IPS DF 4.7 (cell line): ENCODE data around the gene ZDHHC22.

Source experiments
- DNase-seq: peaks from one replicate; pipeline ENCODE4 v3.0.0-alpha.2; 2013; ENCODE audit warnings: low spot score; ENCODE audit errors: extremely low read depth

Gene ZDHHC22

GRCh38 chr14:77105145-77105939, 36.2 kb downstream of the ZDHHC22 start:
- no peak for DNase-seq

GRCh38 chr14:77104393-77104792, 37.2 kb downstream of the ZDHHC22 start:
- DNase-seq = no peak

GRCh38 chr14:77103951-77104350, 37.6 kb downstream of the ZDHHC22 start:
- no peak for DNase-seq

GRCh38 chr14:77103475-77103874, 38.1 kb downstream of the ZDHHC22 start:
- DNase-seq = no peak

- no peak for DNase-seq
Measured at GRCh38 chr14:77102154-77102553, 39.4 kb downstream of the ZDHHC22 start.

GRCh38 chr14:77100961-77101360, 40.6 kb downstream of the ZDHHC22 start:
- DNase-seq = no peak

- DNase-seq = no peak
Measured at GRCh38 chr14:77099425-77100167, 42.0 kb downstream of the ZDHHC22 start.

- no peak for DNase-seq
Measured at GRCh38 chr14:77098529-77099353, 42.9 kb downstream of the ZDHHC22 start.

- DNase-seq = peak; percentile 78
Measured at GRCh38 chr14:77097700-77098528, 43.7 kb downstream of the ZDHHC22 start, which contains the start of gene CIPC. Gene CIPC, plus strand, starts transcription at chr14:77098258. Its CDS starts 7,451 bp downstream, at chr14:77105709.

- no peak for DNase-seq
Measured at GRCh38 chr14:77097006-77097699, 44.4 kb downstream of the ZDHHC22 start.

- no peak for DNase-seq
Measured at GRCh38 chr14:77094672-77095284, 46.8 kb downstream of the ZDHHC22 start.

GRCh38 chr14:77092676-77093075, 48.9 kb downstream of the ZDHHC22 start:
- no peak for DNase-seq

GRCh38 chr14:77091518-77091917, 50.1 kb downstream of the ZDHHC22 start:
- no peak for DNase-seq

GRCh38 chr14:77088645-77089044, 52.9 kb downstream of the ZDHHC22 start:
- no peak for DNase-seq

- peak; percentile 96 for DNase-seq
Measured at GRCh38 chr14:77088219-77088618, 53.4 kb downstream of the ZDHHC22 start.

- no peak for DNase-seq
Measured at GRCh38 chr14:77087631-77088030, 54.0 kb downstream of the ZDHHC22 start.

- DNase-seq = no peak
Measured at GRCh38 chr14:77086951-77087350, 54.6 kb downstream of the ZDHHC22 start.

GRCh38 chr14:77086017-77086727, 55.4 kb downstream of the ZDHHC22 start:
- no peak for DNase-seq

GRCh38 chr14:77085538-77085937, 56.1 kb downstream of the ZDHHC22 start:
- DNase-seq = no peak
